ENCODE measurements around the gene SLAMF6.
"Not testable (repeated sequence)": the region's sequence is repeated elsewhere in the genome, so short reads cannot be mapped to it uniquely, and the experiment has no call there.

DNA sequence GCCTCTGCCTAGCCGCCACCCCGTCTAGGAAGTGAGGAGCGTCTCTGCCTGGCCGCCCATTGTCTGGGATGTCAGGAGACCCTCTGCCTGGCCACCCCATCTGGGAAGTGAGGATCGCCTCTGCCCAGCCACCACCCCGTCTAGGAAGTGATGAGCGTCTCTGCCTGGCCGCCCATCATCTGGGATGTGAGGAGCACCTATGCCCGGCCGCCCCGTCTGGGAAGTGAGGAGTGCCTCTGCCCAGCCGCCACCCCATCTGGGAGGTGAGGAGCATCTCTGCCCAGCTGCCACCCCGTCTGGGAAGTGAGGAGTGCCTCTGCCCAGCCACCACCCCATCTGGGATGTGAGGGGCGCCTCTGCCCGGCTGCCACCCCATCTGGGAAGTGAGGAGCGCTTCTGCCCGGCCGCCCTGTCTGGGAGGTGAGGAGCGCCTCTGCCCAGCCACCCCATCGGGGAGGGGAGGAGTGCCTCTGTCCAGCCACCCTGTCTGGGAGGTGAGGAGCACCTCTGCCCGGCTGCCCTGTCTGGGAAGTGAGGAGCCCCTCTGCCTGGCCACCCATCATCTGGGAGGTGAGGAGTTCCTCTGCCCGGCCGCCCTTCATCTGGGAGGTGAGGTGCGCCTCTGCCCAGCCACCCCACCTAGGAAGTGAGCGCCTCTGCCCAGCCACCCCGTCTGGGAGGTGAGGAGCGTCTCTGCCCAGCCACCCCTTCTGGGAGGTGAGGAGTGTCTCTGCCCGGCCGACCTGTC, 8.9 kb upstream of the SLAMF6 start:
- TF ChIP-seq, protein P1, sequence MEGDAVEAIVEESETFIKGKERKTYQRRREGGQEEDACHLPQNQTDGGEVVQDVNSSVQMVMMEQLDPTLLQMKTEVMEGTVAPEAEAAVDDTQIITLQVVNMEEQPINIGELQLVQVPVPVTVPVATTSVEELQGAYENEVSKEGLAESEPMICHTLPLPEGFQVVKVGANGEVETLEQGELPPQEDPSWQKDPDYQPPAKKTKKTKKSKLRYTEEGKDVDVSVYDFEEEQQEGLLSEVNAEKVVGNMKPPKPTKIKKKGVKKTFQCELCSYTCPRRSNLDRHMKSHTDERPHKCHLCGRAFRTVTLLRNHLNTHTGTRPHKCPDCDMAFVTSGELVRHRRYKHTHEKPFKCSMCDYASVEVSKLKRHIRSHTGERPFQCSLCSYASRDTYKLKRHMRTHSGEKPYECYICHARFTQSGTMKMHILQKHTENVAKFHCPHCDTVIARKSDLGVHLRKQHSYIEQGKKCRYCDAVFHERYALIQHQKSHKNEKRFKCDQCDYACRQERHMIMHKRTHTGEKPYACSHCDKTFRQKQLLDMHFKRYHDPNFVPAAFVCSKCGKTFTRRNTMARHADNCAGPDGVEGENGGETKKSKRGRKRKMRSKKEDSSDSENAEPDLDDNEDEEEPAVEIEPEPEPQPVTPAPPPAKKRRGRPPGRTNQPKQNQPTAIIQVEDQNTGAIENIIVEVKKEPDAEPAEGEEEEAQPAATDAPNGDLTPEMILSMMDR (optimal IDR thresholded peaks at IDR 0.05 in 1 of 3, IDR thresholded peaks at IDR 0.05 in 1 of 3, conservative IDR thresholded peaks at IDR 0.05 in 1 of 3; ENCODE audit: extremely low read depth in 1 of 3, insufficient read depth in 2 of 3, low read length in 3 of 3): not testable (repeated sequence)
- not testable (repeated sequence) for TF ChIP-seq EZH2 (IDR thresholded peaks at IDR 0.05; ENCODE audit: low read length)

Measured in keratinocyte (primary cell).